ENCODE data around the gene PSMC4. TPM values are rescaled to one million over a fixed set of nuclear protein-coding genes. Genes with fewer than 3 reads are reported as not detected.

PSMC4 gene
- total and polyA plus RNA-seq, 12 donors: 64.1 to 111 (median 80.4) TPM

DNA sequence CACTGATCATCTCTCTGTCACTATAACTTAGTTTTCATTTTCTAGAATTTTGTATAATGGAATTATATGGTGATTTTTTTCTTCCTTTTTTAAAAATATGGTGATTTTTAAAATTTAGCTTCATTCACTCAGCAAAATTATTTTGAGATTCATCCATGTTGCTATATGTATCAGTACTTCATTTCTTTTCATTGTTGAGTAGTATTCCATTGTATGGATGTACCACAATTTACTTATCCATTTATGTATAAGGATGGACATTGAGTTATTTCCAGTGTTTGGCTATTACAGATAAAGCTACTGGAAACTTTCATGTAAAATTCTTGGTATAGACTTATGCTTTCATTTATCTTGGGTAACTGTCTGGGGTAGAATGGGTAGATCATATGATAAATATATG lies 38.7 kb downstream of the PSMC4 start:
- no peak for TF ChIP-seq CTCF (IDR thresholded peaks at IDR 0.05)
- Histone ChIP-seq H3K27me3 (no peaks in the 10 kb centered on the region), H3K27ac (no peak overlapping the region), H3K9me3 (peaks cover 0 to 58% (median 21%) of the 10 kb centered on the region in 11 donors), H3K36me3 (peaks cover 0 to 86% (median 73%) of the 10 kb centered on the region in 9 donors), H3K4me3 (no peak overlapping the region), H3K4me1 (peaks cover 0 to 19% (median 7%) of the 10 kb centered on the region in 9 donors)
- DNase-seq: no peak
- intact Hi-C loops (cut with DNase I): loop anchor here in 3 of 10 donors (10.0 kb wide), 1 partner anchor 45 kb away; the partner anchor contains the start of gene ZNF780B (in 3 of the 3)
- ATAC-seq: no peak

DNA sequence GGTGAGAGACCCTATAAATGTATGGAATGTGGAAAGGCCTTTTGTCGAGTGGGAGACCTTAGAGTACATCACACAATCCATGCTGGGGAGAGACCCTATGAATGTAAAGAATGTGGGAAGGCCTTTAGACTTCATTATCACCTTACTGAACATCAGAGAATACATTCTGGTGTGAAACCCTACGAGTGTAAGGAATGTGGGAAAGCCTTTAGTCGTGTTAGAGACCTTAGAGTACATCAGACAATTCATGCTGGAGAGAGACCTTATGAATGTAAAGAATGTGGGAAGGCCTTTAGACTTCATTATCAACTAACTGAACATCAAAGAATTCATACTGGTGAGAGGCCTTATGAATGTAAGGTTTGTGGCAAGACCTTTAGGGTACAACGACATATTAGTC lies 43.0 kb downstream of the PSMC4 start:
- WGBS, 2 donors: 92 to 95% methylated on average over 4 of the region's 4 CpGs
- Histone ChIP-seq H3K27me3 (no peaks in the 10 kb centered on the region), H3K4me3 (no peak overlapping the region), H3K4me1 (no peaks in the 10 kb centered on the region), H3K36me3 (peaks cover 0 to 77% (median 59%) of the 10 kb centered on the region in 9 donors), H3K9me3 (peaks cover 0 to 100% (median 56%) of the 10 kb centered on the region in 11 donors), H3K27ac (no peak overlapping the region)
- DNase-seq (no peak), ATAC-seq (no peak)
- intact Hi-C loops (cut with DNase I): no loop called here
- no peak for TF ChIP-seq CTCF (IDR thresholded peaks at IDR 0.05)

DNA sequence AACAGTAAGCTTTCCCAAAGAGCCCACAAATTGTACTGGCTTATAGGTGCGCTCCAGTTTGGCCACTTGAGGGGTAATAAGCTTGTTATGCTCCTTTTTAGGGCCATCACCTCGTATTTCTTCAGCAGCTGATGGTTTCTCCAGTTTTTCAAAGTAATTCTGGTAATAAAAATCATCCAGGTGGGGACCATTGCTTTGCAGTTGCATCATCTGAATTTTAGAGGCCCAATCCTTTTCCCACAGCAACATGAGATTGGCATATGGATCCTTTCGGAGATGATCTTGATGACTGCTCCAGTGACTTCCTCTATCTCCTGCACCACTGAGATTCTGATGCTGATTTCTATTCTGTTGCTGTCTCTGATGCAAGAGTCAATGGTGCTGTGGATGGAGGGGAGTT lies 53.0 kb downstream of the PSMC4 start:
- WGBS, 2 donors: 92% methylated on average over 3 of the region's 3 CpGs
- intact Hi-C loops (cut with DNase I): no loop called here
- no peaks in the 10 kb centered on the region for H3K4me1 ChIP-seq
- H3K9me3 ChIP-seq: peaks cover 2 to 100% (median 68%) of the 10 kb centered on the region in 11 donors
- ATAC-seq (no peak), DNase-seq (no peak)
- no peaks in the 10 kb centered on the region for H3K27me3 ChIP-seq
- TF ChIP-seq CTCF (IDR thresholded peaks at IDR 0.05): no peak
- no peak overlapping the region for H3K4me3 ChIP-seq
- peaks cover 0 to 17% (median 0%) of the 10 kb centered on the region in 9 donors for H3K36me3 ChIP-seq
- H3K27ac ChIP-seq: no peak overlapping the region

DNA sequence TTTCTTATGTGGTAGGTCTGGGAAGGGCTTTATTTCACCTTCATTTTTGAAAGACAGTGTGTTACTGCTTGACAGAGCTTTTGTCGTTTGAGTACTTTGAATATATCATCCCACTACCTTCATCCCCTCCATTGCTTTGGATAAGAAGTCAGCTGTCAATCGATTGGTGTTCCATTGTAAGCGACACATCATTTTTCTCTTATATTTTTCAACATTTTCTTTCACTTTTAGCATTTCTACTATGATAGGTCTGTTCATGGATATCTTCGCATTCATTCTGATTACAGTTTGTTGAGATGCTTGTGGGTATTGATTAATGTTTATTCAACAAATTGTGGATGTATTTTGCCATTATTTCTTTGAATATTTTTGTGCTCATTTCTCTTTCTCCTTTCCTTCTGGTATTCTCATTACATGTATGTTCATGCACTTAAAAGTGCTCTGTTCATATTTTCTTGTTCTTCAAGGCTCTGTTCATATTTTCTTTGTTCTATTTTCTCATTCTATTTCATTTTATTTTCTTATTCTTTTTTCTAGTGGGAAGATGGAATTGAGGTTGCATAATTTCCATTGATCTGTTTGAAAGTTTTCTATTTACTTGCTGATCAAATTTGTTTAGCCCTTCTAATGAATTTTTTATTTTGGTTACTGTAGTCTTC lies 55.1 kb downstream of the PSMC4 start:
- H3K36me3 ChIP-seq: peaks cover 0 to 8% (median 0%) of the 10 kb centered on the region in 9 donors
- no peak overlapping the region for H3K27ac ChIP-seq
- ATAC-seq (no peak), DNase-seq (no peak)
- no peak overlapping the region for H3K4me3 ChIP-seq
- 93 to 97% methylated on average over 4 of the region's 4 CpGs for WGBS, 2 donors
- H3K4me1 ChIP-seq: no peaks in the 10 kb centered on the region
- H3K27me3 ChIP-seq: no peaks in the 10 kb centered on the region
- H3K9me3 ChIP-seq: peaks cover 2 to 100% (median 75%) of the 10 kb centered on the region in 11 donors
- no peak for TF ChIP-seq CTCF (IDR thresholded peaks at IDR 0.05)
- intact Hi-C loops (cut with DNase I): no loop called here

Data from heart right ventricle (tissue), 16 donors.